Keratinocyte (primary cell): Measurements from ENCODE around the gene ADAMTS6.

Experiments
- CTCF ChIP-seq, 3 experiments: IDR thresholded peaks in 1 of 3; conservative IDR thresholded peaks in 1 of 3; optimal IDR thresholded peaks in 1 of 3; 2 replicates in 2 of 3; 3 replicates in 1 of 3; pipeline versions ENCODE3 to v1.5.1; 2011; ENCODE audit warnings: low read length in 3 of 3, mild to moderate bottlenecking in 3 of 3, moderate library complexity in 2 of 3, control low read depth in 1 of 3, inconsistent platforms in 1 of 3; ENCODE audit not compliant: insufficient read depth in 2 of 3; ENCODE audit errors: extremely low read depth in 1 of 3
- EZH2 ChIP-seq: IDR thresholded peaks from one replicate; pipeline ENCODE4 v1.6.1; 2012; ENCODE audit warnings: inconsistent platforms, mild to moderate bottlenecking, low read length, moderate library complexity

- TF ChIP-seq CTCF (optimal IDR thresholded peaks at IDR 0.05 in 1 of 3, IDR thresholded peaks at IDR 0.05 in 1 of 3, conservative IDR thresholded peaks at IDR 0.05 in 1 of 3; ENCODE audit: extremely low read depth in 1 of 3, insufficient read depth in 2 of 3, low read length in 3 of 3), result no peak
- no peak for TF ChIP-seq EZH2
Measured at GRCh38 chr5:65481171-65481581, 544 bp downstream of the ADAMTS6 start.
